Esophagus squamous epithelium (tissue), 4 donors: Measurements from ENCODE around the gene BDNF.

ENCODE experiments used
- POLR2A ChIP-seq, 4 donors: fragments of 450-650 bp; IDR thresholded peaks; one replicate each; pipeline ENCODE4 v1.6.1; 2017; ENCODE audit warnings: antibody characterized with exemption in 4 of 4, mild to moderate bottlenecking in 4 of 4, moderate library complexity in 3 of 4
- TF ChIP-seq, protein P1 (sequence below), 6 experiments: fragments of 450-650 bp in 4 of 6; fragments of 200-600 bp in 2 of 6; sonication (generic) in 2 of 6; IDR thresholded peaks; one replicate each; pipeline ENCODE4 v1.5.1; 2016 to 2019; ENCODE audit warnings: antibody characterized with exemption in 6 of 6, mild to moderate bottlenecking in 4 of 6, moderate library complexity in 4 of 6

DNA sequence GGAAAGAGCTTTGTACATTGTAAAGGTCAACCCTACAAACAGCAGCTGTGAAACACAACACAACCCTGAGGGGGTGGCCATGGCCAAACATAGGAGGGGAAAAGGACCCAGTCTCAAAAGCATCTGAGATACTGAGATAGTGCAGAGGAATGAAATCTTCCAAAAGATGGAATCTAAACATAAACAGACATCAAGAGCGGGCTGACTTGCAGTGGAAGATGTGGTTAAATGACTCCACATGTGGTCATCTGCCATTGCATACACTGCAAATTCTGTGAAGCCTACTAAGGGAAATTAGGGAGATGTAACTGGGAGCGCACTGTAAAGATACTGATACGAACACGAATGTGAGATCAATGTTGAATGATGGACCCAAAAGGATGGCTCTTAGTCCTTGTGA lies 22.0 kb downstream of the BDNF start:
- TF ChIP-seq, protein P1, sequence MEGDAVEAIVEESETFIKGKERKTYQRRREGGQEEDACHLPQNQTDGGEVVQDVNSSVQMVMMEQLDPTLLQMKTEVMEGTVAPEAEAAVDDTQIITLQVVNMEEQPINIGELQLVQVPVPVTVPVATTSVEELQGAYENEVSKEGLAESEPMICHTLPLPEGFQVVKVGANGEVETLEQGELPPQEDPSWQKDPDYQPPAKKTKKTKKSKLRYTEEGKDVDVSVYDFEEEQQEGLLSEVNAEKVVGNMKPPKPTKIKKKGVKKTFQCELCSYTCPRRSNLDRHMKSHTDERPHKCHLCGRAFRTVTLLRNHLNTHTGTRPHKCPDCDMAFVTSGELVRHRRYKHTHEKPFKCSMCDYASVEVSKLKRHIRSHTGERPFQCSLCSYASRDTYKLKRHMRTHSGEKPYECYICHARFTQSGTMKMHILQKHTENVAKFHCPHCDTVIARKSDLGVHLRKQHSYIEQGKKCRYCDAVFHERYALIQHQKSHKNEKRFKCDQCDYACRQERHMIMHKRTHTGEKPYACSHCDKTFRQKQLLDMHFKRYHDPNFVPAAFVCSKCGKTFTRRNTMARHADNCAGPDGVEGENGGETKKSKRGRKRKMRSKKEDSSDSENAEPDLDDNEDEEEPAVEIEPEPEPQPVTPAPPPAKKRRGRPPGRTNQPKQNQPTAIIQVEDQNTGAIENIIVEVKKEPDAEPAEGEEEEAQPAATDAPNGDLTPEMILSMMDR (IDR thresholded peaks at IDR 0.05), result no peak
- no peak for TF ChIP-seq POLR2A (IDR thresholded peaks at IDR 0.05)
